Measurements from ENCODE around the gene ASCL2. TPM values are rescaled to one million over a fixed set of nuclear protein-coding genes. Genes with fewer than 3 reads are reported as not detected.

Gene ASCL2
- total and polyA plus RNA-seq, 2 donors (not counting 3 experiments of a cell fraction or from before 2014, with no cell fraction given): not detected

DNA sequence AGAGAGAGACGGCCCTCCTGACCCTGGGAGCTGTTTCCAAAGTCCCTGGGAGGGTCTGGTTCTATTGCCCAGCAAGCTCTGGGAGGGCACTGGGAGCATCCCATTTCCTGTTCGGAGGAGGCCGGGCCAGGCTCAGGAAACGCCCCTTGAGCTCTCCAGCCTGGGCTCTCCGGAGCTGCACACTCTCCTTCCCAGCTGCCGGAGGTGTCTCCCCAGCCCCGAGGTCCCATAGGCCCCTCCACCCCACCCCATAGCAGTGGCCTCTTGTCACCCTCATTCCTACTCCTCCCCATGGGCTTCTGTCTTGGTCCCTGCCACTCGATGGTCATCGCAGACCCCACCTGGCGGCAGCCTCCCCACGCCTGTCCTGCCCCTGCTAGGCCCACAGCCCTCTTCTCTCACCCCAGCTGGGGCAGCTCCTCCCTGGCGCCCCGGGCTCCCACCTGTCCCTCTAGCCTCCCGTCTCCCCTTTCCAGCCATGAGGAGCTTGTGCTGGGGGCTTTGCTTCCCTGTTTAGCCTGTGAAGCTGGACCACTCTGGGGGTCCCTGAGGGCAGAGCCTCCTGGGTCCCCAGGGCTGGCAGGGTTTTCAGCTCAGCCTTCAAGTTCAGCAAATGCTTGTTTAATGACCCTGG is 34.2 kb upstream of the ASCL2 start:
- H3K4me3 ChIP-seq (replicated peaks in 1 of 3; ENCODE audit: insufficient read depth in 1 of 3, low read depth in 1 of 3, low read length in 3 of 3): no peak overlapping the region
- H3K9me3 ChIP-seq (replicated peaks; ENCODE audit: control insufficient read depth, insufficient read depth, low read length): no peaks in the 10 kb centered on the region
- ChIA-PET POLR2A (interaction anchor here (1.6 to 2.1 kb wide), 3 partner anchors 73 to 116 kb away, joined by 3 to 9 read pairs (median 7); partner anchors contain the start of gene CD81), CTCF (interaction anchor here (0.6 to 7.0 kb wide), 41 partner anchors 10 to 229 kb away, joined by 3 to 829 read pairs (median 4); partner anchors contain the start of genes CD81 and TSSC4)
- no peaks in the 10 kb centered on the region for H4K20me1 ChIP-seq (replicated peaks; ENCODE audit: control insufficient read depth, extremely low read depth, insufficient read depth, low read length)
- H3K36me3 ChIP-seq (ENCODE audit: control insufficient read depth in 2 of 2, extremely low read depth in 1 of 2, insufficient read depth in 2 of 2, low read length in 2 of 2): no peaks in the 10 kb centered on the region
- no peaks in the 10 kb centered on the region for H3K9me1 ChIP-seq (replicated peaks; ENCODE audit: control insufficient read depth, extremely low read depth, insufficient read depth, low read length)
- DNase-seq (ENCODE audit: low read depth, low spot score): no peak
- H3K4me2 ChIP-seq (ENCODE audit: insufficient read depth, low read length): no peak overlapping the region
- no peaks in the 10 kb centered on the region for H3K27me3 ChIP-seq (ENCODE audit: control insufficient read depth in 2 of 2, insufficient read depth in 2 of 2, low read length in 2 of 2)
- TF ChIP-seq EZH2 (IDR thresholded peaks at IDR 0.05; ENCODE audit: borderline replicate concordance, low read depth, low read length, severe bottlenecking) (no peak), CTCF (IDR thresholded peaks at IDR 0.05; ENCODE audit: extremely low read depth in 1 of 2, insufficient read depth in 1 of 2, low read depth in 1 of 2, low read length in 2 of 2) (no peak), POLR2A (IDR thresholded peaks at IDR 0.05; ENCODE audit: low read depth, low read length) (no peak), JUN (IDR thresholded peaks at IDR 0.05; ENCODE audit: borderline replicate concordance, insufficient read depth, insufficient read length, low read depth) (no peak), POLR2AphosphoS5 (IDR thresholded peaks at IDR 0.05; ENCODE audit: insufficient read depth, low read depth, low read length) (no peak), FOS (IDR thresholded peaks at IDR 0.05; ENCODE audit: borderline replicate concordance, insufficient read depth, low read length) (no peak)
- intact Hi-C loops (cut with micrococcal nuclease): loop anchor here (1.0 to 10.0 kb wide), 5 partner anchors 96 to 580 kb away; partner anchors contain the start of genes CDKN1C and TSSC4
- H3K79me2 ChIP-seq (ENCODE audit: control insufficient read depth, insufficient read depth, low read length): no peaks in the 10 kb centered on the region
- no peak for FAIRE-seq
- H3K27ac ChIP-seq (ENCODE audit: insufficient read depth, low read depth, low read length): no peak overlapping the region
- H2AFZ ChIP-seq (ENCODE audit: low read depth, low read length): no peak overlapping the region
- H3K4me1 ChIP-seq (ENCODE audit: control insufficient read depth, extremely low read depth, insufficient read depth, low read length): peaks cover 7% of the 10 kb centered on the region
- dilution Hi-C loops (cut with MboI; ENCODE audit: extremely low pct_ligation_motif_present, low sequenced_read_pairs): no loop called here
- no TSS peak for BruUV-seq (replicated peaks)
- no peak overlapping the region for H3K9ac ChIP-seq (replicated peaks; ENCODE audit: extremely low read depth, insufficient read depth, low read length)

Data from endothelial cell of umbilical vein (primary cell).